HepG2 (cell line): ENCODE results near the gene FAM111A. TPM values are rescaled to one million over a fixed set of nuclear protein-coding genes. Genes with fewer than 3 reads are reported as not detected.

Experiments
- ATAC-seq: fragments of 200-7000 bp; cut with Tn5 transposase; 3 replicates; pipeline ENCODE4 v1.9.1; 2020; ENCODE audit warnings: mild to moderate bottlenecking, moderate library complexity
- BruUV-seq: library from RNA; stranded (reverse); fragments of 400-500 nt; replicated peaks from 2 replicates; lab custom pipeline; 2021; lab: Mats Ljungman, UMichigan
- CTCF ChIA-PET: fragments of 300-600 bp; formaldehyde crosslinking; extraction: SDS; loops from one replicate; lab custom pipeline; 2021; ENCODE audit warnings: low total read pairs, inconsistent platforms, low intra/inter-chr PET ratio; lab: Yijun Ruan, JAX
- POLR2A ChIA-PET: fragments of 350-600 bp; sonication (Branson Sonifier 250); formaldehyde crosslinking; loops from one replicate; lab custom pipeline; 2020; ENCODE audit warnings: antibody characterized with exemption, inconsistent platforms; lab: Yijun Ruan, JAX
- DNase-seq: peaks from one replicate; pipeline ENCODE4 v3.0.0-alpha.2; 2015; ENCODE audit warnings: low spot score
- FAIRE-seq: peaks from 3 replicates; lab custom pipeline; 2011; peaks lifted over from hg19 to GRCh38; lab: Jason Lieb, UNC
- H2AFZ ChIP-seq: one replicate; pipeline ENCODE4 v1.6.1; 2011; ENCODE audit warnings: low read length, inconsistent platforms
- H3K27ac ChIP-seq: fragments of 300-600 bp; 3 replicates; pipeline ENCODE4 v1.8.0; 2011; ENCODE audit warnings: mixed run types, mild to moderate bottlenecking, mixed read lengths, low read length, inconsistent platforms; ENCODE audit not compliant: insufficient read depth; ENCODE audit errors: extremely low read length
- H3K27me3 ChIP-seq, 2 experiments: fragments of 200-600 bp in 1 of 2; 2 replicates in 1 of 2; 3 replicates in 1 of 2; pipeline versions ENCODE4 v1.6.0 to v1.8.0; 2011; ENCODE audit warnings: low read length in 2 of 2, mild to moderate bottlenecking in 2 of 2, moderate library complexity in 2 of 2, inconsistent platforms in 1 of 2; ENCODE audit not compliant: insufficient read depth in 2 of 2, control insufficient read depth in 1 of 2
- H3K36me3 ChIP-seq, 2 experiments: fragments of 200-600 bp in 1 of 2; replicated peaks in 1 of 2; 2 replicates in 1 of 2; 3 replicates in 1 of 2; pipeline versions ENCODE4 v1.5.1 to v1.8.0; 2011; ENCODE audit warnings: low read length in 2 of 2, inconsistent platforms in 1 of 2; ENCODE audit not compliant: insufficient read depth in 2 of 2, control insufficient read depth in 1 of 2
- H3K4me1 ChIP-seq: 2 replicates; pipeline ENCODE4 v1.5.1; 2012; ENCODE audit warnings: low read length, inconsistent platforms; ENCODE audit not compliant: insufficient read depth
- H3K4me2 ChIP-seq: 2 replicates; pipeline ENCODE4 v1.6.0; 2011; ENCODE audit warnings: low read depth, low read length, inconsistent platforms
- H3K4me3 ChIP-seq, 3 experiments: fragments of 200-600 bp in 1 of 3; sonication (generic), shearing (Covaris generic) in 1 of 3; replicated peaks in 1 of 3; 2 replicates each; pipeline ENCODE4 v1.5.1; 2011 to 2016; ENCODE audit warnings: low read length in 3 of 3, inconsistent platforms in 2 of 3, low read depth in 2 of 3, mild to moderate bottlenecking in 2 of 3, control low read depth in 1 of 3, mixed read lengths in 1 of 3; ENCODE audit not compliant: insufficient read depth in 1 of 3
- H3K79me2 ChIP-seq: one replicate; pipeline ENCODE4 v1.6.1; 2011; ENCODE audit warnings: low read length, inconsistent platforms; ENCODE audit not compliant: insufficient read depth
- H3K9ac ChIP-seq: 2 replicates; pipeline ENCODE4 v1.6.0; 2011; ENCODE audit warnings: mild to moderate bottlenecking, low read depth, low read length, inconsistent platforms; ENCODE audit not compliant: insufficient read depth
- H3K9me3 ChIP-seq: 2 replicates; pipeline ENCODE4 v1.5.1; 2012; ENCODE audit warnings: mild to moderate bottlenecking, low read length
- H4K20me1 ChIP-seq: 2 replicates; pipeline ENCODE4 v1.6.0; 2011; ENCODE audit warnings: inconsistent platforms, mild to moderate bottlenecking, low read length, moderate library complexity; ENCODE audit not compliant: insufficient read depth
- AGO2 ChIP-seq: fragments of 200-400 bp; formaldehyde crosslinking; optimal IDR thresholded peaks from 2 replicates; pipeline ENCODE3; 2017; ENCODE audit warnings: mild to moderate bottlenecking, low read depth, low read length, moderate library complexity
- SALL1 ChIP-seq: sonication (generic); formaldehyde crosslinking; IDR thresholded peaks from 2 replicates; pipeline ENCODE4 v1.8.0; 2022; ENCODE audit warnings: mild to moderate bottlenecking, missing genetic modification reagents
- SRF ChIP-seq: IDR thresholded peaks from 2 replicates; pipeline ENCODE4 v1.6.1; 2011; ENCODE audit warnings: mild to moderate bottlenecking, low read depth, low read length, moderate library complexity
- TBL1XR1 ChIP-seq: fragments of 150-350 bp; IDR thresholded peaks from 2 replicates; pipeline ENCODE4 v1.6.1; 2014; ENCODE audit warnings: borderline replicate concordance, low read length; ENCODE audit not compliant: partially characterized antibody
- TBP ChIP-seq: sonication (generic); formaldehyde crosslinking; IDR thresholded peaks from 2 replicates; pipeline ENCODE4 v1.5.0; 2020; ENCODE audit warnings: missing genetic modification reagents
- ZNF891 ChIP-seq: sonication (generic); formaldehyde crosslinking; IDR thresholded peaks from 2 replicates; pipeline ENCODE4 v1.5.0; 2020; ENCODE audit warnings: mild to moderate bottlenecking, missing genetic modification reagents
- ZSCAN31 ChIP-seq: sonication (generic); formaldehyde crosslinking; IDR thresholded peaks from 2 replicates; pipeline ENCODE4 v1.5.0; 2020; ENCODE audit warnings: low read depth, mild to moderate bottlenecking, missing genetic modification reagents
- WGBS: methylation state at CpG from one replicate; pipeline ENCODE4 v1.1.6; 2017; ENCODE audit warnings: low lambda C conversion rate; 5-methylcytosine and 5-hydroxymethylcytosine counted together
- in situ Hi-C: cut with HindIII; loops from 2 replicates; pipeline ENCODE4 v1.10.0; 2017; ENCODE audit warnings: low pct_unique_long_range_greater_than_20kb; ENCODE audit not compliant: extremely low pct_ligation_motif_present
- intact Hi-C: fragments of 100-400 bp; cut with micrococcal nuclease; formaldehyde crosslinking; loops from one replicate; pipeline ENCODE4 v1.10.0; 2022; ENCODE audit not compliant: unreplicated experiment
- polyA plus RNA-seq, 8 experiments: library from polyadenylated mRNA; depleted of rRNA in 3 of 8; stranded (reverse) in 7 of 8; unstranded in 1 of 8; fragments of >200 nt; fragmentation: Illumina TruSeq in 4 of 8; extraction: Trizol in 4 of 8; gene quantifications; 2 replicates each; pipeline versions ENCODE4 v1.2.1 to v1.2.3, GENCODE V29; 2011 to 2016; ENCODE audit warnings: low read depth in 4 of 8, missing spikeins in 1 of 8, mixed read lengths in 1 of 8; ENCODE audit not compliant: insufficient read depth in 1 of 8
- total RNA-seq, 5 experiments: library from RNA; depleted of rRNA; stranded (reverse); fragments of >200 nt; fragmentation: Illumina TruSeq; extraction: Trizol; gene quantifications; 2 replicates each; pipeline ENCODE4 v1.2.3, GENCODE V29; 2016; ENCODE audit warnings: low read depth in 1 of 5

The FAM111A gene
- total and polyA plus RNA-seq, 2 of the 13 experiments (the other 11 are each of a cell fraction or from before 2014, with no cell fraction given): 3.2 to 13.5 TPM

- Histone ChIP-seq H3K4me2 (peak overlapping the region; percentile 79), H3K27me3 (no peaks in the 10 kb centered on the region), H2AFZ (no peak overlapping the region), H3K36me3 (no peaks in the 10 kb centered on the region), H3K9me3 (no peaks in the 10 kb centered on the region), H3K4me3 (no peak overlapping the region), H3K4me1 (peaks cover 50% of the 10 kb centered on the region), H4K20me1 (no peaks in the 10 kb centered on the region), H3K9ac (no peak overlapping the region), H3K79me2 (no peaks in the 10 kb centered on the region), H3K27ac (no peak overlapping the region)
- DNase-seq: no peak
- no peak for TF ChIP-seq TBP (CRISPR knock-in tag)
- ChIA-PET CTCF (no interaction called here), POLR2A (no interaction called here)
- FAIRE-seq: no peak
- intact Hi-C loops (loop anchor here (10.0 kb wide), 1 partner anchor 61 kb away; no protein-coding TSS in a partner anchor), in situ Hi-C loops (no loop called here)
- ATAC-seq: no peak
- WGBS: 88% methylated on average over 1 of the region's 1 CpG
- no TSS peak for BruUV-seq
Measured at GRCh38 chr11:59144096-59144495, 1.4 kb downstream of the FAM111A start.

- ATAC-seq (no peak), DNase-seq (no peak), FAIRE-seq (no peak)
- POLR2A ChIA-PET: no interaction called here
- TF ChIP-seq SALL1 (CRISPR knock-in tag) (no peak), TBL1XR1 (no peak), AGO2 (peak; percentile 36), SRF (no peak), ZNF891 (CRISPR knock-in tag) (no peak), ZSCAN31 (CRISPR knock-in tag) (no peak)
- no TSS peak for BruUV-seq
- Histone ChIP-seq H3K79me2 (no peaks in the 10 kb centered on the region), H3K4me2 (no peak overlapping the region), H3K27ac (no peak overlapping the region), H3K36me3 (no peaks in the 10 kb centered on the region), H3K27me3 (no peaks in the 10 kb centered on the region), H3K9ac (no peak overlapping the region), H2AFZ (no peak overlapping the region), H3K9me3 (no peaks in the 10 kb centered on the region), H3K4me1 (peaks cover 50% of the 10 kb centered on the region), H3K4me3 (no peak overlapping the region), H4K20me1 (no peaks in the 10 kb centered on the region)
- CTCF ChIA-PET: no interaction called here
- intact Hi-C loops: loop anchor here (10.0 kb wide), 1 partner anchor 60 kb away; no protein-coding TSS in a partner anchor
- 97% methylated on average over 39 of the region's 39 CpGs for WGBS
- in situ Hi-C loops: no loop called here
Measured at GRCh38 chr11:59144579-59145345, 2.1 kb downstream of the FAM111A start.
